ENCODE measurements around the gene UAP1.

The UAP1 gene

GRCh38 chr1:162641114-162641513 is 79.6 kb downstream of the UAP1 start:
- ATAC-seq, result no peak

GRCh38 chr1:162644986-162645314 is 83.4 kb downstream of the UAP1 start:
- Mint-ChIP-seq H3K4me1 (no peaks in the 10 kb centered on the region), H3K36me3 (ENCODE audit: low read depth) (no peaks in the 10 kb centered on the region), H3K9me3 (no peaks in the 10 kb centered on the region), H3K4me3 (no peak overlapping the region), H3K27me3 (peaks cover 8% of the 10 kb centered on the region), H3K27ac (no peak overlapping the region)
- DNase-seq (no peak), ATAC-seq (no peak)

More at GRCh38 chr1:162641114-162641513, 79.6 kb downstream of the UAP1 start:
- H3K27me3 Mint-ChIP-seq, result no peaks in the 10 kb centered on the region
- no peaks in the 10 kb centered on the region for H3K36me3 Mint-ChIP-seq (ENCODE audit: low read depth)
- DNase-seq, result no peak
- no peak overlapping the region for H3K4me3 Mint-ChIP-seq
- no peaks in the 10 kb centered on the region for H3K9me3 Mint-ChIP-seq
- no peaks in the 10 kb centered on the region for H3K4me1 Mint-ChIP-seq
- no peak overlapping the region for H3K27ac Mint-ChIP-seq

- no peaks in the 10 kb centered on the region for H3K36me3 Mint-ChIP-seq (ENCODE audit: low read depth)
These were observed 84.1 kb downstream of the UAP1 start for GRCh38 chr1:162645666-162646065.

GRCh38 chr1:162649583-162649982 is 88.1 kb downstream of the UAP1 start:
- Mint-ChIP-seq H3K27ac (no peak overlapping the region), H3K4me1 (no peaks in the 10 kb centered on the region), H3K27me3 (peaks cover 16% of the 10 kb centered on the region), H3K9me3 (no peaks in the 10 kb centered on the region), H3K36me3 (ENCODE audit: low read depth) (no peaks in the 10 kb centered on the region), H3K4me3 (no peak overlapping the region)
- DNase-seq (no peak), ATAC-seq (no peak)

More at GRCh38 chr1:162645666-162646065, 84.1 kb downstream of the UAP1 start:
- Mint-ChIP-seq H3K4me3 (no peak overlapping the region), H3K4me1 (no peaks in the 10 kb centered on the region), H3K27me3 (peaks cover 8% of the 10 kb centered on the region), H3K27ac (no peak overlapping the region), H3K9me3 (no peaks in the 10 kb centered on the region)
- ATAC-seq (no peak), DNase-seq (no peak)
